IMR-90 (cell line): Measurements from ENCODE around the gene ACAP2.

Experiments used
- CEBPB ChIP-seq: IDR thresholded peaks from 2 replicates; pipeline ENCODE4 v1.6.1; 2012; ENCODE audit warnings: low read depth, low read length, improper control_type of control experiment
- CTCF ChIP-seq: conservative IDR thresholded peaks from 2 replicates; pipeline ENCODE4 v1.5.1; 2012; ENCODE audit warnings: mild to moderate bottlenecking, low read depth, low read length, improper control_type of control experiment
- MAZ ChIP-seq: IDR thresholded peaks from 2 replicates; pipeline ENCODE4 v1.6.1; 2012; ENCODE audit warnings: low read depth, mild to moderate bottlenecking, low read length, improper control_type of control experiment, moderate library complexity, borderline replicate concordance
- MXI1 ChIP-seq: IDR thresholded peaks from 2 replicates; pipeline ENCODE4 v1.6.1; 2012; ENCODE audit warnings: low read depth, mild to moderate bottlenecking, low read length, moderate library complexity, borderline replicate concordance
- NFE2L2 ChIP-seq: fragments of 150-350 bp; IDR thresholded peaks from 2 replicates; pipeline ENCODE4 v1.6.1; 2016; ENCODE audit warnings: low read depth, mild to moderate bottlenecking, low read length
- POLR2A ChIP-seq: IDR thresholded peaks from 2 replicates; pipeline ENCODE4 v1.6.1; 2012; ENCODE audit warnings: mild to moderate bottlenecking, low read depth, low read length
- RAD21 ChIP-seq: IDR thresholded peaks from 2 replicates; pipeline ENCODE4 v1.6.1; 2012; ENCODE audit warnings: low read length, improper control_type of control experiment

GRCh38 chr3:195397524-195397923 is 45.3 kb downstream of the ACAP2 start:
- no peak for TF ChIP-seq CTCF
- TF ChIP-seq RAD21: no peak
- TF ChIP-seq MXI1: no peak
- TF ChIP-seq POLR2A: no peak
- TF ChIP-seq MAZ: no peak
- TF ChIP-seq CEBPB: no peak
- no peak for TF ChIP-seq NFE2L2
